NCI-H446 (cell line): ENCODE results near the gene WWC1.

Experiments
- DNase-seq, 2 experiments: peaks; one replicate each; lab custom pipeline; 2025; lab: John Stamatoyannopoulos, UW

WWC1 gene

DNA sequence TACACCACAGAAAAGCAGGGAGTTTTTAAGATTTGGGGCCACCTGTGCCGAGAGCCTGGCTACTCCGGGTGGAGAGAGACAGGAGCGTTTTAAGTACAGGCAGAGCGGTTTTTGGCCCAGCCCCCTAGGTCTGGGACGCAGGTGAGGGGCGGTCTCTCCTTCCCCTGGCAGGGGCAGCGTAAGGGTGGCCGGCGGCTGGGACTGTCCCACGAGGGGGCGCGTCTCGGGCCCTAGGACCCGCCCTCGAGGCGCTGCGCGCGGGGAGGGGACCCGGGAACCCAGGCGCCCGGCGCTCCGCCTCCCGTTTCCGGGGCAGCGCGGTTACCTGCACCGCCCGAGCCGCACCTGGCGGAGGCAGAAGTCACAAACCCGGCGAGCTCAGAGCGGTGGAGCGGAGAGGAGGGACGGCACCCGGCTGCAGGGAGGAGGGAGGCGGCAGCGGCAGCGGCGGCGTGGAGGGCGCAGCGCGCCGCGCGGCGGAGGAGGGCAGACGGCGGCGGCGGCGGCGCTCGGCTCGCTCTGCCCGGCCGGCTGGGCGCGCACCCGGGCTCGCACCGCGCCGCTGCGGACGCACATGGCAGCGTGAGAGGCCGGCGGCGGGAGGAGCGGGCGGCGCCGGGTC is at the start of gene WWC1:
TSS of gene WWC1 (plus strand) at position 304 of the 622 bp plus-strand sequence. CDS start 508 bp downstream, outside the sequence.
- DNase-seq = no peak

DNA sequence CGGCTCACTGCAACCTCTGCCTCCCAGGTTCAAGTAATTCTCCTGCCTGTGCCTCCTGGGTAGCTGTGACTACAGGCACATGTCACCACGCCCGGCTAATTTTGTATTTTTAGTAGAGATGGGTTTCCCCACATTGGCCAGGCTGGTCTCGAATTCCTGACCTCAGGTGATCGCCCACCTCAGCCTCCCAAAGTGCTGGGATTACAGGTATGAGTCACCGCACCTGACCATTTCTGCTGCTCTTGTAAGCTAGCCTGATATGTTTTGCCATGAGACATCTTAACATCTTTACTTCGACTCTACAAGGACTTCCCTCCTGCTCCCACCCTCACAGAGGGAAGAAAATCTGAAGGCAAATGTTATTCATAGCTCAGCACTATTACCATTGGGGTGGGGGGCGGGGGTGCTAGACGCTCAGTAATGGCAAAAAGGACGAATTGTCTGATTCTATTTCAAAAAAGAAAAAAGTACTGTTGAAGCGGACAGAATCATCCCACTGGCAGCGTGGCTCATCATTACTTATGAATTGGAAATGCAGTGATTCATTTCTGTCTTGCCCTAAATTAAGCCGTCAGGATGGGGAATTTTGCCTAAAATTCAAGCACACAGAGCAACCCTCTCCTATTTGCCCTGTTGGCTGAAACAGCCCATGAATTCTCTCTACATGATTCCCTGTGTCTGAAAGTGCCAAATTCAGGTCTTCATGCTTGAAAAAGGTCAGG is 46.4 kb upstream of the WWC1 start:
- DNase-seq = no peak

DNA sequence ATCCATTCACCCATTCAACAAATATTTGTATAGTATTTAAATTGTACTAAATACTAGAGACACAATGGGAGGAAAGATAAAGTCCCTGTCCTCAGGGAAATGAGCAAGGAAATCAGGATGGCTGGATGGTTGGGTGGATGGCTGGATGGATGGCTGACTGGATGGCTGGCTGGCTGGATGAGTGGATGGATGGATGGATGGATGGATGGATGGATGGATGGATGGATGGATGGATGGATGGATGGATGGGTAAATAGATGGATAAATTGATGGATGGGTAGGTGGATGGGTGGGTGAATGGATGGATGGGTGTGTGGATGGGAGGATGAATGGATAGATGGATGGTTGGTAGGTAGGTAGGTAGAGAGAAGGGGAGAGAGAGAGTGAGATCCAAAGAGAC is 41.5 kb upstream of the WWC1 start:
- no peak for DNase-seq

DNA sequence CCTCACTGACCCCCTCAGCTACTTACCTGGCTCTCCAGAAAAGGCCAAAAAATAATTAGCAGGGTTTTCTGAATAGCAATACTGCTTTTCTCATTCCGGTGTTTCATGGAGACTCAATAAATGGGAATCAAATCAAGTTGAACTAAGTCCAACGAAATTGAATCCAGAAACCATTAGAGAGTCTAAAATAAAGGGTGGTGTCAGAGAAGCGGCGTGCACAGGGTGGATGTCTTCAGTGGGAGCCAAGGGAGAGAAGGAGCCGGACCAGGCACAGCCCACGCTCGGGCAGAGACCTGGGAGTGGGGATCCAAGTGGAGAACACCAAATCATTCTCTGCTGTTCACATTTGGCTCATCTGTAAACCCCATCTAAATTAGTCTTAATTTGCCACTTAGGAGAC is 40.2 kb upstream of the WWC1 start:
- no peak for DNase-seq

DNA sequence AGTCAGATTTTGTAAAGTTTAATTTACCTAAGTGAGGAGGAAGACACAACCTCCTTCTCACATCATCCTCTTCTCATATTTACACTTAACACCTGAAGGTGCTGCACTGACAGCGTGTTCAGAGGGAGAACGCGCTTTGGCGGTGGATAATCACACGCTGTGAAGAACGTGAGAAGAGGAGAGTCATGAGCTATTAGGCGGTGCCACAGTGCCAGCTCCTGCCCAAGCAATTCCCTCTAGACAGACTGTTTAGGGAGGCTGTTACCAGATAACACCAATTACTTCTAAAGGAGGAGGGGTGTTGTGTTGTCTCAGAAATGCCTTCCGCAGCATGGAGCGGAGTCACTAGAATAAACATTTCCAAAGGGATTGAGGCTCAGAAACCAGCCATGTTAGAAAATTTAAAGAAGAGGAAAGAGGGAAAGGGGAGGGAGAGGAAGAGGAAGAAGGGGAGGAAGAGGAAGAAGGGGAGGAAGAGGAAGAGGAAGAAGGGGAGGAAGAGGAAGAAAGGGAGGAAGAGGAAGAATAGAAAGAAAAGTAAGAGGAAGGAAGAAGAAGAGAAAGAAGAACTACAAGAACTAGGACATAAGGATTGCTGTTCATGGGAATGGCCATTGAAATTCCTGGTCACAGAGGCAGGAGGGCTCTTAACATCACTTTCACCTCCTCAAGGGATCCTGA is 37.3 kb upstream of the WWC1 start:
- no peak for DNase-seq

DNA sequence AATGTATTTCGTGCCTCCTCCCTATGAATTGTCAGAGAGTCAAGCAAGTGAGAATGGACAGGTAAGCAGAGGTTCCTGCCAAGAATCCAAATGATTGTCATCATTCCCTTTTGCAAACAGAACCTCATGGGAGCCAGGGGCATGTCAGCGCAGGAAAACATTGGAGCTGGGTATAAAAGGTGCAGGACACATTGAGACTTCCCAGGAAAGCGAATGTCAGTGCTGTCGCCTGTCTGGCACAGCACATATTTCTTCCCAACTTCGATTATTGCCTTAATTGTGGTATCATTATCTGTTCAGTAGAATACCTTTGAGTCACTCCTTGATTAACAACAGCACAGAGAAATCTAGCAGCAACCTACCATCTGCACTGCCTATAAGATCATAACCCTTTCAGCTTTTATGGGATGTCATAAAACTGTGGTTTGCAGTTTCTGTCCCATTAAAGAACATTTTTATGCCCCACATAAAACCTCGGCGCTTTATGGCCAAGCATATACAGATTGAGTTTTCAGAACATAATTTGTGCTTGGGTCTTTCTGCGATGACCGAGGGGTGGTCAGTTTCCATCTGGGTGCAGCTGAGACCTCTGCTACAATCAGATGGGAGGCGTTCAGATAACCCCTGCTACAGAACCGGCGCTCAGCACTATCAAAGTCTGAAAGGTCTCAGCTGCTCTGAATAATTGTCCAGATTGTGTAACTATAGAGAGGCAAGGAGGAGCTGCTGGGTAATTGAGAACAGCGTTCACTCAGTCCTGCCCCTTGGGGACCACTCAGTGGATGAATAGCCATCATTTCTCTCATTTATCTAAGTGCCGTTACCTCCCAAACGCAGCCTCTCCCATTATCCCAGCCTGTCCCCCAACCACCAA is 30.9 kb upstream of the WWC1 start:
- DNase-seq = no peak

DNA sequence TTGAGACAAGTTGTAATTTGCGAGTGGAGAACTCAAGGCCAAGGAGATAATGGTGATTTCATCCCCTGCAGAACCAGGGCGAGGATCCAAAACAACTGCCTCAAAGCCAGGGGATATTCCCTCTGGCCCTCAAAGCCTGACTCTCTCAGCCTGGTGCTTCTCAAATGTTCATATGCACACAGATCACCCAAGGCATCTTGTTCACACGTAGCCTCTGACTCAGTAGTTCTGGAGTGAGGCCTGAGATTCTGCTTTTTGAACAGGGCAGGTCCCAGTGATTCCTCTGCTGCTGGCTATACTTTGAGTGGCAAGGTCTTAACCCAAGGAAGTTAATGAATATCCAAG is 30.2 kb upstream of the WWC1 start:
- DNase-seq = no peak

DNA sequence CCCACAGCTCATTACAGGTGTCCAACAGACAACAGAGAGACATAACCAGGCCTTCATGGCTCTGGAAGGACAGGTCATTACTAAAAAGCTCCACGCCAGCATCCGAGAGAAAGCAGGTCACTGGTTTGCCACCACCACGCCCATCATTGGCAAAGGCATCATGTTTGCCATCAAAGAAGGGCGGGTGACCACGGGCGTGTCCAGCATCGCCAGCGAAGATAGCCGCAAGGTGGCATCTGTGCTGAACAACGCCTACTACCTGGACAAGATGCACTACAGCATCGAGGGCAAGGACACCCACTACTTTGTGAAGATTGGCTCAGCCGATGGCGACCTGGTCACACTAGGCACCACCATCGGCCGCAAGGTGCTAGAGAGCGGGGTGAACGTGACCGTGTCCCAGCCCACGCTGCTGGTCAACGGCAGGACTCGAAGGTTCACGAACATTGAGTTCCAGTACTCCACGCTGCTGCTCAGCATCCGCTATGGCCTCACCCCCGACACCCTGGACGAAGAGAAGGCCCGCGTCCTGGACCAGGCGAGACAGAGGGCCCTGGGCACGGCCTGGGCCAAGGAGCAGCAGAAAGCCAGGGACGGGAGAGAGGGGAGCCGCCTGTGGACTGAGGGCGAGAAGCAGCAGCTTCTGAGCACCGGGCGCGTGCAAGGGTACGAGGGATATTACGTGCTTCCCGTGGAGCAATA is 29.3 kb upstream of the WWC1 start:
- no peak for DNase-seq

DNA sequence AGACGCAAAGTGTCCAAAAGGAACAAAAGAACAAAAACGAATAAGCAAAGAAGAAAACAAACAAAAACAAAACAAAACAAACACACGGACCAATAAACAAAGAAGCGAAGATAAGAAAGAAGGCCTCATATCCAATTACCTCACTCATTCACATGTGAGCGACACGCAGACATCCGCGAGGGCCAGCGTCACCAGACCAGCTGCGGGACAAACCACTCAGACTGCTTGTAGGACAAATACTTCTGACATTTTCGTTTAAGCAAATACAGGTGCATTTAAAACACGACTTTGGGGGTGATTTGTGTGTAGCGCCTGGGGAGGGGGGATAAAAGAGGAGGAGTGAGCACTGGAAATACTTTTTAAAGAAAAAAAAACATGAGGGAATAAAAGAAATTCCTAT is 28.3 kb upstream of the WWC1 start:
- DNase-seq = no peak

DNA sequence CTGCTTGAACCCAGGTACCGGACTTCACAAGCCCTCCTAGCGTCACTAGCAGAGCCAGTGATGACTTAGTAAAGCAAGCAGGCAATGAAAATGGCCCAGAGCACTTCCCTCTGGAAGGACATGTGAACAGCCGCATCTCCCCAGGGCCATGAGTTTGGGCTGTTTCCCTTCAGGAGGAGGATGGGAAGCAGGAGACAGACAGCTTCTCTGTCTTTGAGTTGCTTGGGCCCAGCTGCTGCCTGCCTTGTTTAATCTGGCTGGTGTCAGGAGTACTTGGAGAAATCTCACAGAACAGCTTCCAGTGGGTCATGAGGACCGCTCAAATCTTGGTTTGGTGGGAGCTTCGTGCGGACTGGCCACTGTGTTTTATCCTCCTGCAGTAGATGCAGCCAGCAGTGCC is 25.4 kb upstream of the WWC1 start:
- DNase-seq = no peak

DNA sequence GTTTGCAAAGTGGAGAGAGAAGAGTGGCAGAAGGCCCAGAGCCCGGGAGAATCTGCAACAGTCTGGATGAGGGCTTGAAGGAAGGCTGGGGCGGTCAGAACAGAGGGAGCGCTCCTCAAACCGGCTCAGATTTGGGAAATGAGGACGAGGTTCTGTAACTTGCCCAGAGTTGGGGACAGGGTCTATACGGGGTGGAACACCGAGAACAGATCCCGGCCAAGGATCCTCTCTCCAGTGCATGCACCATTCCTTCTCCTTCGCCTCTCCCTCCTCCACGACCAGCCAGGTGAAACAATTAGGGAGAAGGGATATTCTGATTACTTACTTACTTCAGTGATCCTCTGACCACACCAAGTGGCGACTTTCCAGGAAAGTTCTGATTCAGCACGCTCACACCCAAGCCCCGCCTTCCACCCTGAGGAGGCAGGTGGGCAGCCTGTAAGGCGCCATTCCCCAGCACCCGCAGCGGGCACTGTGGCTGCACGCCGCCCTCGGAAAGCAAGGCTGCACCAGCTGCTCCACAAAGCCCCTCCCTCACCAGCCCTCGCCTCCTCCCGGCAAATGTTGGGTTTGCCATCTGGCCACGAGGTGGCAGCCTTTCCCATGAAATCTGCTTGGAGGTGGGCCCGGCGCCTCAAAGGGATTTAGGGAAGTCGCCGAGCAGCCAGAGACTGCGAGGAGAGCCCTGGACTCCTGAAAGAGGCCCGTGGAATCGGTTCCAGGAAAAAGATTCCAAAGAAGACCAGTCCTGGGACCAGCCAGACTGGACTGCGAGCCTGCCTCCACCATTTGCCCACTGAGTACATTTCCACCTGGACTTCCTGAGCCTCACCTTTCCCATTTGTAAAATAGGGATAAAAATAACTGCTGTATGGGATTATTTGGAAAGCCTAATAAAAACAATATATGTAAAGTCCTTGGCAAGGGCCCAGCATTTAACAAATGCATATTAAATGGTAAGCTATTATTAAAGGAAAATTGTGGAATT is 22.2 kb upstream of the WWC1 start:
- DNase-seq = peak; percentile 57 to 82

DNA sequence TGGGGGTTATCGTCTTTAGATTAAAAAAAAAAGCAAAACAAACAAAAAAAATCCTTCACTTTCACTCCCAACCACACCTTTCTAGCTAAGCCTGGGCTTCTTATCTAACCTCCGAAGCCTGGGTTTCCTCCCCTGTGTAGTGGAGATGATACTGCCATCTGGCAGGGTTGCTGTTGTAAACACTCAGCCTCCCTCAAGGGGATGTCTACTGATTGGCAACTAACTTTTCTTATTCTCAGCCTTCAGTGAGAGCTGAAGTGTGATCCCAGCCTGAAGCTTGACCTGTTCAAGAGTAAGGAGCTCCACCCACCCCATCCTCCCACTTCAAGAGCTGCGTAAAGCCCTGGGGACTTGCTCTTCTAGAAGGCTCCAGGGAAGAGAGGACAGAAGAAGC is 21.5 kb upstream of the WWC1 start:
- peak in 1 of 2 experiments; percentile 23 for DNase-seq

DNA sequence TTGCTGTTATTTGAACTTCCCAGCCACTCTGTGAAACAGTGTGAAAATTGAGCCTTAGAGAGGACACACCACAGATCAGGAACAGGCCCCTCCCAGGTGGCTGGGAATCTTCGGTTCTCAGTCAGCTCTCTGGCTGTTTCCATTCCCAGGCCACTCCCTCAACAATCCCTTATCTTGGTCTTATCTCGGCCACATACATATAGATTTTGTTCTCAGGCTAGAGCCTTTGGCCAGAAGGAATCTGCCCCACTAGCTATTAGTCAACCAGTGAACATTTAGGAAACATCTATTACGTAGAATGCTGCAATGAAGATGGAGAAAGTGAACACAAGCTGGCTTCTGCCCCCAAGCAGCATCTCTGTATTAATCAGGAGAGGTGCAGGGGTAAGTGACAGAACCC is 21.0 kb upstream of the WWC1 start:
- no peak for DNase-seq

DNA sequence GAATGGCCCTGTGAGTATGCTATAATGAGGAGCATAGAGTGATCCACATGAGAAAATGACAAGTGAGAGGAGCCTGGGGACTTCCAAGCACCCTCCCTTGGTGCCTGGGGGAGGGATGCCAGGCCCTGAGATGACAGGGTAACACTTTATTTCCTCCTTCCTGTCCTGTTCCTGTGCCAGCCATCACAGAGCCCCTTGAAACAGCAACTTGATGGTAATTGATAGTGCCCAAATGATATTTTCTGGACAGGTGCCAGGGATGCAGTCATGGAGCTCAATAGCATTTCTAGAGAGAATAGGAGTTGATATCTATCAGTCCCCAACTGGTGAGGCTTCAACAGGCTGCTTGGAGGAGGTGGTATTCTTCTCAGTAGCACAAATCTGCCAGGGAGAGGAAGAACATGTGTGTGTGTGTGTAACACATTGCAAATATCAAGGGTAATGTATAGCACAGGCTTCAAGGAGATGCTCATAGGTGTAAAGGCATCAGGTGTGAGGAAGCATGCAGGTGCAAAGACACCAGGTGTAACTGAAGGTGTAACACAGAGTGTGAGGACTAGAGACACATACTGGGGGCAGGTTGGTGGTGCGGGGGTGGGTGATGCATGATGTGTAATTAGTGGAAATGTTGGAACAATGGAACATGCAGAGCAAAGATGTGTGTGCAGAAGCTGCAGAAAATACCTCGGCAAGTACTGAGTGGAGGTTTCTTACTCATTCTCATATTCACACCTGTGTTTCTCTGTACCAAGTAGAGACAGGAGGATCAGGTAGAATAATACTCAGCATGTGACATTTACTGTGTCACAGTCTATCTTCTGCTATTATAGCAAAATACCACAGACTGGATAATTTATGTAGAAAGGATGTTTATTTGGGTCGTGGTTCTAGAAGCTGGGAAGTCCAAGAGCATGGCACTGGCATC is 18.1 kb upstream of the WWC1 start:
- DNase-seq = no peak

DNA sequence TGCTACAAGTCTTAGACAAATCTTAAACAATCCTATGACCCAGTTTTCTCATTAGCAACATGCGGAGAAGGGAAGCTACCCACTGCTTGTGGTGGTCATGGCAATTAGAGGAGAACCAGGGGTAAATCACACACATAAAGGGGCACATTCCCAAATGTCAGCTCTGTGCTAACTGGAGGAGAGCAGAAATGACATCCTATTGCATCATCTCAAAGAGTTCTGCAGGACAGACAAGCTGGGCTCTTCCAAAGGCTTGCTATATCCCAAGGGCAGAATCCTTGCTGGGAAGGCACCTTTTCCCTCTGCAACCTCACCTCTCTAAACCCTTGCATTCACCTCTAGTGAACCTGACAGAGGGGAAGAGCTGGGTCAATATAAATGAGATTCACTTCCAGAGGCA is 17.0 kb upstream of the WWC1 start:
- DNase-seq = no peak

DNA sequence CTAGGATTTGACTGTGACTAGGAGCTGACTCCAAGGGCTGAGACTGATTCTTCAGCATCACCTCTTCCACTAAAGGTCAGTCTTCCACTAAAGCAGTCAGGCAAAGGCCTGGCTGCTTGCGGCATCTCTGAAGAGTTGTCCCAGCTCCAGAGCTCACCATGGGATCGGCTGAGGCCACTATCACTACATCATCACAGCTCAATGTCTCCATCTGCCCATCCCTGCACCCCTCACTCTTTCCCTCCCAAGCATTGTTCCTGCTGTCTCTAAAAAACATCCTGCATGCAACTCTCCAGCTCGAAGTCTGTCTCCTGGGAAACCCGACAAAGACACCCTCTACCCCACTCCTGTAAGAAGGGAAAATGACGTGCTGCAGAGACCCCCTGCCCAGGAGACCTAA is 15.5 kb upstream of the WWC1 start:
- no peak for DNase-seq

DNA sequence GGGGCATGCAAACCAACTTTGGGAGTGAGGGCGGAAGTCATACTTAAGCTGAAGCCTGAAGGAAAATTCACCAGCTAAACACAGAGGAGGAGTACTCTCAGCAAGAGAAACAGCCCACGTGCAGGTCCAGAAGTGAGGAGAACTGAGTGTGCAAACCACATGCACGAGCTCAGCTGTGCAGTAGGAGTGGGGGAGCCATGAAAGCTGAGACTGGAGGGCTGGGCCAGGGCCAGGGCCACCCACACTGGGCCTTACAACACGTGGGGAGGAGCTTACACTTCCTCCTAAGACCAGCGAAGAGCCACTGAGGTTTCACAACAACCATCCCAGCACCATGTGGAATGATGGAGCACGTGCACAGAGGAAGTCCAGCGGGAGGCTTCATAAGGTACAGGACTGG is 9.3 kb upstream of the WWC1 start:
- no peak for DNase-seq

DNA sequence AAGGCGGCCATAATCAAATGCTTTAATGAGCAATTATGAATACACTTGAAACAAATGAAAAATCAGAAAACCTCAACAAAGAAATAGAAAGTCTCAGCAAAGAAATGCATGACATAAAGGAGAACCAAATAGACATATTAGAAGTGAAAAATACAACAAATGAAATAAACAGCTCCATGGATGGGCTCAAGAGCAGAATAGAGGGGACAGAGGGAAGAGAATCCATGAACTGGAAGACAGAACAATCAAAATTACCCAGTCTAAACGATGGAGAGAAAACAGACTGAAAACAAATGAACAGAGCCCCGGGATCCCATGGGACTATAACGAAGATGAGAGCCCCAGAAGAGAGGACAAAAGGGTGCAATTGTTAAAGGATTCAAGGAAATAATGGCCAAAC is 6.6 kb upstream of the WWC1 start:
- DNase-seq = no peak

DNA sequence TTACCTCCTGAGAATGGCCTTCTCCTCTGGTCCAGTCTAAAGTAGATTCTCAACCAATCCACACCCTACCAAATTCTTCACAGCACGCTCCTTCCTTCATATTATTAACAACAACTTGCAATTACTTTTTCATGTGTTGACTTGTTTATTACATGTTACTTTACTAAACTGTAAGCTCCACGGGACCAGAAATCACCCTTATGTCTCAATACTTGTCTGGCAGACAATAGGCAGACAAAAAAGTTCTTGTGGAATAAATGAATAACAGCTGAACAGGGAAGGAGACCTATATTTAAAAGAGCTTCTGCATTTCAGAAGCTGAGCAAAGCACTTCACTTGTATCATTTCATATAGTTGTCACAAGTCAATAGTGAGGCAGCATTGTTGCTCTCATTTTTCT is 5.7 kb upstream of the WWC1 start:
- DNase-seq = no peak

DNA sequence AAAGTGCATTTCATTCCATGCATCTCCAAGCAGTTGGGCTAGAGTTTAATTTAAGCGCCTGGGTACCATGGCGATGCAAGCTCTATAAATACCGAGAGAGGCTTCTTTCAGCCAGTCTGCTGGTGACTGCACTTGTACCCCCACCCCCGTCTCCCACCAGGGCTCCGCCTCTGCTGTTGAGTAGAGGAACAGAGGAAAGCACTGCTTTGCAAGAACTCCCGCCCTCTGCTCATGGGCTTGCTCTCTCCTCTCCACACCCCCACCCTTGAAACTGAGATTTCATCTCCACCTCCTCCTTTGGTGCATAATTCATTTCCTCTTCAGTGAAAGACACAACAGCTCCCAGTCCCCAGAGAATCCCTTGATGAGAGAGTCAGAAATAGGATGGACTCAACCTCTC is 5.1 kb upstream of the WWC1 start:
- no peak for DNase-seq
